Ascending aorta (tissue), 2 donors: Measurements from ENCODE around the gene CMTR1. TPM values are rescaled to one million over a fixed set of nuclear protein-coding genes. Genes with fewer than 3 reads are reported as not detected.

Experiments used
- DNase-seq, 2 donors: peaks; one replicate each; pipeline ENCODE4 v3.0.0-alpha.2; 2019; ENCODE audit warnings: low spot score in 2 of 2
- H3K27ac ChIP-seq, 2 donors: fragments of 200-600 bp; sonication (generic); one replicate each; pipeline ENCODE4 v1.5.1; 2016 to 2017; ENCODE audit warnings: mild to moderate bottlenecking in 1 of 2
- H3K27me3 ChIP-seq: fragments of 200-600 bp; sonication (generic); one replicate; pipeline ENCODE4 v1.5.1; 2017
- H3K36me3 ChIP-seq, 2 donors: fragments of 200-600 bp; sonication (generic); one replicate each; pipeline ENCODE4 v1.5.1; 2016
- H3K4me1 ChIP-seq, 2 donors: fragments of 200-600 bp; sonication (generic); one replicate each; pipeline ENCODE4 v1.5.1; 2016 to 2017; ENCODE audit warnings: mild to moderate bottlenecking in 1 of 2
- H3K4me3 ChIP-seq, 2 donors: fragments of 200-600 bp; sonication (generic); one replicate each; pipeline ENCODE4 v1.5.1; 2016 to 2017; ENCODE audit warnings: mild to moderate bottlenecking in 1 of 2
- H3K9me3 ChIP-seq, 2 donors: fragments of 200-600 bp; sonication (generic); one replicate each; pipeline ENCODE4 v1.5.1; 2016
- CTCF ChIP-seq, 3 experiments: fragments of 200-600 bp in 2 of 3; fragments of 450-650 bp in 1 of 3; sonication (generic) in 2 of 3; IDR thresholded peaks; one replicate each; pipeline ENCODE4 v1.5.1; 2016 to 2019; ENCODE audit warnings: antibody characterized with exemption in 3 of 3, mild to moderate bottlenecking in 1 of 3, moderate library complexity in 1 of 3
- intact Hi-C: fragments of 100-400 bp; cut with DNase I; formaldehyde crosslinking; loops from one replicate; pipeline ENCODE4 v1.15.1; 2023
- total RNA-seq: library from RNA; depleted of rRNA; stranded (reverse); fragments of >200 nt; gene quantifications from one replicate; pipeline ENCODE4 v1.1.0, GENCODE V29; 2016

The CMTR1 gene
- total RNA-seq, 1 donor from 2014 or later, result 24.5 TPM

- TF ChIP-seq CTCF (IDR thresholded peaks at IDR 0.05), result no peak
- Histone ChIP-seq H3K36me3 (peaks cover 76 to 84% of the 10 kb centered on the region in 2 donors), H3K27me3 (no peaks in the 10 kb centered on the region), H3K9me3 (no peaks in the 10 kb centered on the region), H3K4me3 (no peak overlapping the region), H3K4me1 (no peaks in the 10 kb centered on the region), H3K27ac (no peak overlapping the region)
- intact Hi-C loops, result loop anchor here (10.0 kb wide), 1 partner anchor 1015 kb away; no protein-coding TSS in a partner anchor
- DNase-seq, result no peak
These were observed 47.2 kb downstream of the CMTR1 start for GRCh38 chr6:37480118-37480736.

GRCh38 chr6:37480951-37481534, 48.0 kb downstream of the CMTR1 start:
- intact Hi-C loops, result loop anchor here (10.0 kb wide), 1 partner anchor 1014 kb away; no protein-coding TSS in a partner anchor
- no peak overlapping the region for H3K27ac ChIP-seq
- no peak for TF ChIP-seq CTCF (IDR thresholded peaks at IDR 0.05)
- no peak overlapping the region for H3K4me3 ChIP-seq
- H3K27me3 ChIP-seq, result no peaks in the 10 kb centered on the region
- peaks cover 72 to 79% of the 10 kb centered on the region in 2 donors for H3K36me3 ChIP-seq
- DNase-seq, result no peak
- H3K4me1 ChIP-seq, result no peaks in the 10 kb centered on the region
- H3K9me3 ChIP-seq, result no peaks in the 10 kb centered on the region

GRCh38 chr6:37481711-37482605, 48.9 kb downstream of the CMTR1 start:
- H3K4me3 ChIP-seq, result no peak overlapping the region
- H3K27ac ChIP-seq, result no peak overlapping the region
- TF ChIP-seq CTCF (IDR thresholded peaks at IDR 0.05), result no peak
- H3K27me3 ChIP-seq, result no peaks in the 10 kb centered on the region
- H3K4me1 ChIP-seq, result no peaks in the 10 kb centered on the region
- DNase-seq, result no peak
- peaks cover 65 to 72% of the 10 kb centered on the region in 2 donors for H3K36me3 ChIP-seq
- no peaks in the 10 kb centered on the region for H3K9me3 ChIP-seq
- intact Hi-C loops, result loop anchor here (10.0 kb wide), 1 partner anchor 1013 kb away; no protein-coding TSS in a partner anchor

GRCh38 chr6:37482606-37483251, 49.7 kb downstream of the CMTR1 start:
- no peak for TF ChIP-seq CTCF (IDR thresholded peaks at IDR 0.05)
- no peaks in the 10 kb centered on the region for H3K27me3 ChIP-seq
- intact Hi-C loops, result loop anchor here (10.0 kb wide), 1 partner anchor 1012 kb away; no protein-coding TSS in a partner anchor

GRCh38 chr6:37483252-37483901, 50.4 kb downstream of the CMTR1 start:
- DNase-seq, result no peak
- intact Hi-C loops, result loop anchor here (10.0 kb wide), 1 partner anchor 1011 kb away; no protein-coding TSS in a partner anchor
- no peaks in the 10 kb centered on the region for H3K27me3 ChIP-seq
- no peaks in the 10 kb centered on the region for H3K9me3 ChIP-seq
- H3K36me3 ChIP-seq, result peaks cover 52 to 59% of the 10 kb centered on the region in 2 donors
- no peak overlapping the region for H3K4me3 ChIP-seq
- H3K27ac ChIP-seq, result no peak overlapping the region
- TF ChIP-seq CTCF (IDR thresholded peaks at IDR 0.05), result no peak
- H3K4me1 ChIP-seq, result no peaks in the 10 kb centered on the region

More at GRCh38 chr6:37482606-37483251, 49.7 kb downstream of the CMTR1 start:
- Histone ChIP-seq H3K4me1 (no peaks in the 10 kb centered on the region), H3K27ac (no peak overlapping the region), H3K36me3 (peaks cover 57 to 66% of the 10 kb centered on the region in 2 donors), H3K9me3 (no peaks in the 10 kb centered on the region), H3K4me3 (no peak overlapping the region)
- DNase-seq, result no peak
